HFF-Myc (cell line): ENCODE measurements around the gene DHX8.

Experiments used
- DNase-seq: peaks from one replicate; pipeline ENCODE4 v3.0.0-alpha.2; 2011; ENCODE audit warnings: low read depth; ENCODE audit errors: extremely low read depth
- H3K4me3 ChIP-seq: replicated peaks from 2 replicates; pipeline ENCODE4 v1.5.1; 2011; ENCODE audit warnings: low read depth, mild to moderate bottlenecking, control low read depth, low read length
- TF ChIP-seq, protein P1 (sequence below): IDR thresholded peaks from 2 replicates; pipeline ENCODE4 v1.5.1; 2012; ENCODE audit warnings: mild to moderate bottlenecking, low read depth, low read length, control low read depth; ENCODE audit errors: missing control alignments

The DHX8 gene

DNA sequence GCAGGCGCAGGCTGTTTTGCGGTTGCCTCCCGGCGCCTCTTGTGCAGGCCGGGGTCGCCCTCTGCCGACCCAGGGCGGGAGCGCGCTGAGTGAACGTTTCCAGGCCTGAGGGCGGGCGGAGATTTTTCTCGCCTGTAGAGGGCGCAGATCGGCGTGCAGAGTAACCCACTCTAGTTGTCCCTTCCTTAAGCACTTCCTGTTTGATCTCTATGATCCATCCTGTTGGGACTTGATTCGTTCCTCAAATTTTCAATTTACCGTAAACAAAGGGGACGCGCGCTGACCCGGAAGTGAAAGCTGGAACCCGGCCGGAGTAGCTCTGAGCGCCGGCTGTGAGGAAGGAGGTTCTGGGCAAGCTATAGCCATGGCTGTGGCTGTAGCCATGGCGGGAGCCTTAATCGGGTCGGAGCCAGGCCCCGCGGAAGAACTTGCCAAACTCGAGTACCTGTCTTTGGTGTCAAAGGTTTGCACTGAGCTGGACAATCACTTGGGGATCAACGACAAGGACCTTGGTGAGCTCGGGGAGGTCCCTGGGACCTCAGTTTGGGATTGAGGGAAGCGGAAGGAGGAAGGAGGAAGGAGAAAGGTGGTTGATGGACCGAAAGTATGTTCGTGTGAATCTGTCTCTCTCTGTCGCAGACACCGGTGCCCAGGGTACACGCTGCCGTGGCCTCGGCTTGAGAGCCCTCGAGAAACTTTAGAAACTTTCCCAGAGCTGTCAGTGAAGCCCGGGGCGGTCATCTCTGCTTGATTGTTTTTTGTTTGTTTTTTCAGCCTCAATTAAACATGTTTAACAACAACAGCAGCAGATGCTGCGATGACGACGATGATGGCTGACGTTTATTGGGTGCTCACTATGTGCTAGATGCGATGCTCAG lies at the start of gene DHX8:
TSS of gene DHX8 (plus strand) at position 302 of the 878 bp plus-strand sequence. CDS start at position 365, 63 bp downstream.
- peak within 1 kb of the TSS; percentile 99 for H3K4me3 ChIP-seq
- DNase-seq = peak; percentile 96
- TF ChIP-seq, protein P1, sequence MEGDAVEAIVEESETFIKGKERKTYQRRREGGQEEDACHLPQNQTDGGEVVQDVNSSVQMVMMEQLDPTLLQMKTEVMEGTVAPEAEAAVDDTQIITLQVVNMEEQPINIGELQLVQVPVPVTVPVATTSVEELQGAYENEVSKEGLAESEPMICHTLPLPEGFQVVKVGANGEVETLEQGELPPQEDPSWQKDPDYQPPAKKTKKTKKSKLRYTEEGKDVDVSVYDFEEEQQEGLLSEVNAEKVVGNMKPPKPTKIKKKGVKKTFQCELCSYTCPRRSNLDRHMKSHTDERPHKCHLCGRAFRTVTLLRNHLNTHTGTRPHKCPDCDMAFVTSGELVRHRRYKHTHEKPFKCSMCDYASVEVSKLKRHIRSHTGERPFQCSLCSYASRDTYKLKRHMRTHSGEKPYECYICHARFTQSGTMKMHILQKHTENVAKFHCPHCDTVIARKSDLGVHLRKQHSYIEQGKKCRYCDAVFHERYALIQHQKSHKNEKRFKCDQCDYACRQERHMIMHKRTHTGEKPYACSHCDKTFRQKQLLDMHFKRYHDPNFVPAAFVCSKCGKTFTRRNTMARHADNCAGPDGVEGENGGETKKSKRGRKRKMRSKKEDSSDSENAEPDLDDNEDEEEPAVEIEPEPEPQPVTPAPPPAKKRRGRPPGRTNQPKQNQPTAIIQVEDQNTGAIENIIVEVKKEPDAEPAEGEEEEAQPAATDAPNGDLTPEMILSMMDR = peak; percentile 100

DNA sequence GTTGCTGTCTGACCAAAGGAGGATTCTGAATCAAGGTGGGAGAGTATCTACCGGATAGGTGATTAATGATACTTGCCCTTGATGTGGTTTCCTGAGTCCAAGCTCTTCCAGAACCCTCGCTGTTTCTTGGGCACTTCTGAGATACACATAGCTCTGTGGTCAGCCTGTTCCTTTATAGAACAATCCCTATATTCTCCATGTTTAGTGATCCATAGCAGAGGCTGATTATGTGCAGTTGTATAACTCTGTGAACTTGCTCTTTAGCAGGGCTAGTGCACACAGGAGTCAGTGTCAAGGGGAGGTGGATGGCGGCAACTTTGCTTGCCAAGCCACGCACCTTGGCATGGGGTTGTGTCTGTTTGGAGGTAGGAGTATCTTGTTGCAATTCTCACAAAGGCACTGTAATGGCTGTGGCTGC lies 48.9 kb upstream of the DHX8 start:
- TF ChIP-seq, protein P1 = no peak
- no peak overlapping the region for H3K4me3 ChIP-seq
- DNase-seq = no peak

DNA sequence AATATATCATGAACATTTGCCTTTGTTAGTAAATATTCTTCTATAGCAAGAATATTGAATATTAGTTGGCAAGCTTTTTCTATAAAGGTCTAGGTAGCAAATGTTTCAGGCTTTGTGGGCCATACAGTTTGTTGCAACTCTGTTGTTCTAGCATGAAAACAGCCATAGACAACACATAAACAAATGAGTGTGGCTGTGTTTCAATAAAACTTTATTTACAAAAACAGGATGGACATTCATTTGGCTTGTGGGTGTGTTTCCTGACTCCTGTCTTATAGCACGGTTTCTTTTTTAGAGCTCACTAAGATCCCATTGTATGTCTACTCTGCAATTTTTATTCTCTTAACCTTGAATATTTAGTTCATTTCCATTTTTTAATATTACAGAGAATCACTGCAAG lies 46.0 kb upstream of the DHX8 start:
- no peak for DNase-seq
- TF ChIP-seq, protein P1 = no peak
- H3K4me3 ChIP-seq = no peak overlapping the region

DNA sequence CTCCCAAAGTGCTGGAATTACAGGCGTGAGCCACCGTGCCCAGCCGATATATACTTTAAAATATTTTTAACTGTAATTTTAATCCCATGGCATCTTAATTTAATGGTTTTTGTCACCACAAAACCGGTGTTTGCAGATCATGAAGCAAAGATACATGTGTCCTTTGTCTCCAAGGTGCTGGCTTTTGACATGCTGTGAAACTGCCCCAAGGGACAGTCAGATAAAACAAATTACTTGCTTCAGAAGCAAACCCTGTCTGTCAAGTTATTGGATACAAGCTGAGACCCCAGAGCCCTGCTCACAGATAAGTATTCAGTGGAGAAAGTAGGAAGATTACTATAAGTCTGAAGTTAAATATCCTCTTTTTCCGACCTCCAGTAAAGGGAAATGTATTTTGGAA lies 45.1 kb upstream of the DHX8 start:
- DNase-seq = no peak
- TF ChIP-seq, protein P1 = no peak

DNA sequence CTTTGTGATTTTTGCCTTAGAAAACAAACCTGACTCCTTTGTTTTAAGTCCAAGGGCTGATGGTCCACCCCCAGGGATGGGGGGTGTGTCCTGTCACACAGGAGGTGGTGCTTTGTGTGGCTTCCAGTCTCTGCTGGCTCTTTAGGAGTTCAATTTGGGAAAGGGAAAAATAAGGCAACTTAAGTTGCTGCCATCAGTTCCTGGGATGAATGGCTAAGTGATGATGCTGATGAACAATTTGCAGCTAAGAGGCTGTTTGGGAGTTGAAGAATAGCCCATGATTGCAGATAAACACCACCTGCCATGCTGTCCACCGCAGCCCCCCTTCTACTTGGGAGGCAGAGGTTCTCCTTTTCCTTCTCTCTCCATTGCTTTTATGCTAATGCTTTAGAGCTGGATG lies 44.7 kb upstream of the DHX8 start:
- TF ChIP-seq, protein P1 = no peak
- no peak overlapping the region for H3K4me3 ChIP-seq
- no peak for DNase-seq

More for the DNA sequence above, 45.1 kb upstream of the DHX8 start:
- H3K4me3 ChIP-seq = no peak overlapping the region

DNA sequence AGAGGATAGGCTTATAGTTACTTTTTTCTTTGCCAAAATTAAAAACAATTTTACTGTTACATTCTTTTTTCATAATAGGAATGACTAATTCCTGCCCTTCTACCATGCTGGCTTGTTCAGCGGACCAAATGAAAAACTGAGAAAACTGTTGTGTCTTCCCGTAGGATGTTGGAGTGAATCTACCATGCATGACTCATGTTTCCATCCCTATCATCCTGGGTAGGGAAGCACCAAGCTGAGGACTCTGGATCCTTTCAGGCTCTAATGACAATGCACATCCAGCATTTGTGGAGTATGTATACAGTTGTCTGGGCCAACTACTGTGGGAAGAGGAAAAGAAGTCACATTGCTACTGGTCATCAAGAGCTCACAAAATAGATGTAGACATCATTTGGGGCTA lies 41.1 kb upstream of the DHX8 start:
- no peak overlapping the region for H3K4me3 ChIP-seq

More for the DNA sequence above, 41.1 kb upstream of the DHX8 start:
- no peak for DNase-seq
- TF ChIP-seq, protein P1 = no peak
